ENCODE results near the gene NRIP1.

- TF ChIP-seq EP300 (IDR thresholded peaks at IDR 0.05), result no peak
- TF ChIP-seq, protein P1, sequence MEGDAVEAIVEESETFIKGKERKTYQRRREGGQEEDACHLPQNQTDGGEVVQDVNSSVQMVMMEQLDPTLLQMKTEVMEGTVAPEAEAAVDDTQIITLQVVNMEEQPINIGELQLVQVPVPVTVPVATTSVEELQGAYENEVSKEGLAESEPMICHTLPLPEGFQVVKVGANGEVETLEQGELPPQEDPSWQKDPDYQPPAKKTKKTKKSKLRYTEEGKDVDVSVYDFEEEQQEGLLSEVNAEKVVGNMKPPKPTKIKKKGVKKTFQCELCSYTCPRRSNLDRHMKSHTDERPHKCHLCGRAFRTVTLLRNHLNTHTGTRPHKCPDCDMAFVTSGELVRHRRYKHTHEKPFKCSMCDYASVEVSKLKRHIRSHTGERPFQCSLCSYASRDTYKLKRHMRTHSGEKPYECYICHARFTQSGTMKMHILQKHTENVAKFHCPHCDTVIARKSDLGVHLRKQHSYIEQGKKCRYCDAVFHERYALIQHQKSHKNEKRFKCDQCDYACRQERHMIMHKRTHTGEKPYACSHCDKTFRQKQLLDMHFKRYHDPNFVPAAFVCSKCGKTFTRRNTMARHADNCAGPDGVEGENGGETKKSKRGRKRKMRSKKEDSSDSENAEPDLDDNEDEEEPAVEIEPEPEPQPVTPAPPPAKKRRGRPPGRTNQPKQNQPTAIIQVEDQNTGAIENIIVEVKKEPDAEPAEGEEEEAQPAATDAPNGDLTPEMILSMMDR (IDR thresholded peaks at IDR 0.05), result no peak
- TF ChIP-seq POLR2A (IDR thresholded peaks at IDR 0.05), result no peak
- TF ChIP-seq POLR2AphosphoS5 (IDR thresholded peaks at IDR 0.05), result no peak
Observed at GRCh38 chr21:14964621-14965020, 100.2 kb downstream of the NRIP1 start.

Measured in upper lobe of left lung (tissue), 4 donors.